Measurements from ENCODE around the gene NDUFC2.
"Not testable (repeated sequence)": the region's sequence is repeated elsewhere in the genome, so short reads cannot be mapped to it uniquely, and the experiment has no call there.

NDUFC2 gene

GRCh38 chr11:78028423-78028822 is 51.2 kb downstream of the NDUFC2 start:
- DNase-seq: not testable (repeated sequence)

GRCh38 chr11:78027759-78028158 is 51.9 kb downstream of the NDUFC2 start:
- no peak for DNase-seq

DNA sequence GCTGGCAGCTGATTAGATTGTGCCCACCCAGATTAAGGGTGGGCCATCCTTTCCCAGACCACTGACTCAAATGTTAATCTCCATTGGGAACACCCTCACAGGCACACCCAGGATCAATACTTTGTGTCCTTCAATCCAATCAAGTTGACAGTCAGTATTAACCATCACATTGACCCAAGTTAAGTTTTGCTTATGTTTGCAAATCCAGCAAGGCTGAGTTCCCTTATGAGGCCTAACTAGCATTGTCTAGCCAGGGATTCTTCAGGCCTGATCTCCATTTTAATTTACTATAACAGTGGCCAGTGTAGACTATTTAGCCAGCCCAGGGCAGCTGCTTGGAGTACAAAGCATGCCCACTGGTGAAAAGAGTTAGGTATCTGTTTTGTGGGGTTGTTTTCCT is 54.3 kb downstream of the NDUFC2 start:
- DNase-seq: no peak

- no peak for DNase-seq
These were observed 56.2 kb downstream of the NDUFC2 start for GRCh38 chr11:78023426-78023825.

- no peak for DNase-seq
These were observed 57.0 kb downstream of the NDUFC2 start, which contains the start of gene KCTD14 for GRCh38 chr11:78022397-78023396. KCTD14 (minus strand) TSS chr11:78023276; CDS start chr11:78023249, 27 bp downstream.

DNA sequence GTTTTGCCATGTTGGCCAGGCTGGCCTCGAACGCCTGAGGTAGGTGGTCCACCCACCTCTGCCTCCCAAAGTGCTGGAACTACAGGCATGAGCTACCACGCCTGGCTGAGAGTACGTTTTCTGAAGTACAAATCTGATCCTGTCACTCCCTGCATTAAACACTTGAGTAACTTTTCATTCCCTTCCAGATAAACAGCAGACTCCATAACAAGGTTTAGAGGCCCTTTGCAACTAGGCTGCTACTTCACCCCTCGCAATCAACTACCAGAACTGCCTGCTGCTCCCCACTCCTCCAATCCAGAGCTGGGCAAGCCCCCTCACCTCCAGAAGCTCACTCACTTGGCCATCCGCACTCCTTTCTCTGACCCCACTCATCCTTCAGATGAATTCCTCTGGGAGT is 58.1 kb downstream of the NDUFC2 start:
- DNase-seq: no peak

- DNase-seq: no peak
These were observed 59.4 kb downstream of the NDUFC2 start for GRCh38 chr11:78020246-78020645.

DNA sequence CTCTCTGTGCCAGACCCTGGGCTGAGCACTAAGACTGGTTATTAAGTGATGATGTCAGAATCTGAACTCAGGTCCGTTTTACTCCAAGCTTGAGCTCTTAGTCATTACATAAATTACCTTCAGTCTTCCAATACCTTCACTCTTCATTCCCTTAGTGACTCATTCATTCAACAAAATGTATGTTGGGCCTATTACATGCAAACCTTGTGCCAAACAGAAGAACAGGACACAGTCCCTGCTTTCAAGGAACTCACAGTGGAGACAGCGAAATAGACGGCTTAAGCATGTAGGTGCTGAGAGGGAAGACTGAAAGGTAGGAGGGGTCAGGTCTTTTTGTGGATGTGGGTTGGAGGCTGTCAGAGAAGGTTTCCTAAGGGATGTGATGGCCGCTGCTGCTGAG is 59.9 kb downstream of the NDUFC2 start:
- no peak for DNase-seq

All from hematopoietic multipotent progenitor cell treated with erythropoietin and hydrocortisone succinate and interleukin-3 and kit ligand, for 8 days (in vitro differentiated cells).